ENCODE data around the gene ADGRV1. TPM values are rescaled to one million over a fixed set of nuclear protein-coding genes. Genes with fewer than 3 reads are reported as not detected.

The ADGRV1 gene
- total and polyA plus RNA-seq, 2 donors (not counting 3 experiments of a cell fraction or from before 2014, with no cell fraction given): 0.11 to 0.55 TPM

GRCh38 chr5:91212714-91213092 lies 654.1 kb downstream of the ADGRV1 start:
- H2AFZ ChIP-seq (ENCODE audit: low read depth, low read length): no peak overlapping the region
- no peaks in the 10 kb centered on the region for H3K9me1 ChIP-seq (replicated peaks; ENCODE audit: control insufficient read depth, extremely low read depth, insufficient read depth, low read length)
- H3K4me3 ChIP-seq (replicated peaks in 1 of 3; ENCODE audit: insufficient read depth in 1 of 3, low read depth in 1 of 3, low read length in 3 of 3): no peak overlapping the region
- FAIRE-seq (no peak), DNase-seq (ENCODE audit: low read depth, low spot score) (no peak)
- intact Hi-C loops (cut with micrococcal nuclease): no loop called here
- no peaks in the 10 kb centered on the region for H3K4me1 ChIP-seq (ENCODE audit: control insufficient read depth, extremely low read depth, insufficient read depth, low read length)
- no peaks in the 10 kb centered on the region for H3K27me3 ChIP-seq (ENCODE audit: control insufficient read depth in 2 of 2, insufficient read depth in 2 of 2, low read length in 2 of 2)
- no peaks in the 10 kb centered on the region for H4K20me1 ChIP-seq (replicated peaks; ENCODE audit: control insufficient read depth, extremely low read depth, insufficient read depth, low read length)
- CTCF ChIA-PET: interaction anchor here (1.4 kb wide), 1 partner anchor 11 kb away, joined by 3 read pairs; no protein-coding TSS in a partner anchor
- no peaks in the 10 kb centered on the region for H3K36me3 ChIP-seq (ENCODE audit: control insufficient read depth in 2 of 2, extremely low read depth in 1 of 2, insufficient read depth in 2 of 2, low read length in 2 of 2)
- H3K9me3 ChIP-seq (replicated peaks; ENCODE audit: control insufficient read depth, insufficient read depth, low read length): no peaks in the 10 kb centered on the region
- no TSS peak for BruUV-seq (replicated peaks)
- H3K4me2 ChIP-seq (ENCODE audit: insufficient read depth, low read length): no peak overlapping the region
- H3K79me2 ChIP-seq (ENCODE audit: control insufficient read depth, insufficient read depth, low read length): no peaks in the 10 kb centered on the region
- POLR2A ChIA-PET: no interaction called here
- no peak overlapping the region for H3K9ac ChIP-seq (replicated peaks; ENCODE audit: extremely low read depth, insufficient read depth, low read length)
- TF ChIP-seq JUN (IDR thresholded peaks at IDR 0.05; ENCODE audit: borderline replicate concordance, insufficient read depth, insufficient read length, low read depth): no peak
- TF ChIP-seq MYC (IDR thresholded peaks at IDR 0.05; ENCODE audit: low read depth, low read length): no peak
- no peak for TF ChIP-seq FOS (IDR thresholded peaks at IDR 0.05; ENCODE audit: borderline replicate concordance, insufficient read depth, low read length)
- TF ChIP-seq GATA2 (IDR thresholded peaks at IDR 0.05; ENCODE audit: insufficient read depth, insufficient read length, low read depth, low read length): no peak
- TF ChIP-seq CTCF (IDR thresholded peaks at IDR 0.05; ENCODE audit: extremely low read depth in 1 of 2, insufficient read depth in 1 of 2, low read depth in 1 of 2, low read length in 2 of 2): no peak
- no peak for TF ChIP-seq EZH2 (IDR thresholded peaks at IDR 0.05; ENCODE audit: borderline replicate concordance, low read depth, low read length, severe bottlenecking)
- TF ChIP-seq POLR2A (IDR thresholded peaks at IDR 0.05; ENCODE audit: low read depth, low read length): no peak
- TF ChIP-seq POLR2AphosphoS5 (IDR thresholded peaks at IDR 0.05; ENCODE audit: insufficient read depth, low read depth, low read length): no peak
- dilution Hi-C loops (cut with MboI; ENCODE audit: extremely low pct_ligation_motif_present, low sequenced_read_pairs): no loop called here
- H3K27ac ChIP-seq (ENCODE audit: insufficient read depth, low read depth, low read length): no peak overlapping the region

Other genes with a start within 250 kb of the ADGRV1 start
- gene CETN3, start 149.0 kb upstream of the ADGRV1 start, total RNA-seq: 15.5 and 17.3 TPM in 2 replicates
- gene CETN3, start 149.0 kb upstream of the ADGRV1 start, polyA plus RNA-seq: 0.92 and 2.2 TPM in 2 replicates
- 4.8 and 5.3 TPM in 2 replicates for gene MBLAC2, start 84.0 kb upstream of the ADGRV1 start, total RNA-seq
- 2.0 and 2.1 TPM in 2 replicates for gene MBLAC2, start 84.0 kb upstream of the ADGRV1 start, polyA plus RNA-seq
- 15.0 and 16.7 TPM in 2 replicates for gene POLR3G, start 83.9 kb upstream of the ADGRV1 start, total RNA-seq
- 8.9 and 15.7 TPM in 2 replicates for gene POLR3G, start 83.9 kb upstream of the ADGRV1 start, polyA plus RNA-seq
- 21.3 and 22.7 TPM in 2 replicates for gene LYSMD3, start 29.2 kb upstream of the ADGRV1 start, total RNA-seq
- 4.2 and 6.0 TPM in 2 replicates for gene LYSMD3, start 29.2 kb upstream of the ADGRV1 start, polyA plus RNA-seq